Measurements from ENCODE around the gene SYCE1. TPM values are rescaled to one million over a fixed set of nuclear protein-coding genes. Genes with fewer than 3 reads are reported as not detected.
"Not testable (repeated sequence)": the region's sequence is repeated elsewhere in the genome, so short reads cannot be mapped to it uniquely, and the experiment has no call there.

Gene SYCE1
- total and polyA plus RNA-seq, 5 donors = 0.09 to 1.6 (median 0.35) TPM; not detected in 1

GRCh38 chr10:133557381-133557780 lies 8.0 kb downstream of the SYCE1 start:
- intact Hi-C loops (cut with DNase I) = no loop called here
- Histone ChIP-seq H3K4me3 (ENCODE audit: low read length) (no peak overlapping the region), H3K4me1 (ENCODE audit: control insufficient read depth, insufficient read depth, low read length) (no peaks in the 10 kb centered on the region), H3K9me3 (ENCODE audit: control insufficient read depth, low read length) (no peaks in the 10 kb centered on the region), H3K27me3 (ENCODE audit: control insufficient read depth, insufficient read depth) (no peaks in the 10 kb centered on the region), H3K27ac (ENCODE audit: low read length) (no peak overlapping the region)
- no peak for ATAC-seq
- DNase-seq = no peak
- WGBS = 39% methylated on average over 3 of the region's 3 CpGs

DNA sequence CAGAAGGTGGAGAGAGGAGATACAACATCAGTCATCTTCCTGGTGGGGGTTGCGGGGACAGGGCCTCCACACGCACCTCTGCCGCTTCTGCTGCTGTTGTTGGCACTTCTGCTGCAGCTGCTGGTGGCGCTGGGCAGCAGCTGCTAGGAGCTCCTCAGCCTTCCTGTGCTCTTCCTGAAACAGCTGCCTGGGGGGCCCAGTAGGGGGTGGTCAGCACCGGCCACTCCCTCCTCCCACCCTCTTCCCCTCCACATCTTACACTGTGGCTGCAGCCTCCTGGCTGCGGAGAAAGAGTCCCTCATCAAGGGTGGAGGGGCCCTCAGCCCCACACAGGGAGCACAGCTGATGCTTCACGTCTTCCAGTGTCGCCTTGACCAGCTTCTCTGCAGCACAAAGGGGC lies 9.9 kb downstream of the SYCE1 start:
- Histone ChIP-seq H3K9me3 (ENCODE audit: control insufficient read depth, low read length) (no peaks in the 10 kb centered on the region), H3K4me1 (ENCODE audit: control insufficient read depth, insufficient read depth, low read length) (no peaks in the 10 kb centered on the region), H3K27ac (ENCODE audit: low read length) (no peak overlapping the region), H3K27me3 (ENCODE audit: control insufficient read depth, insufficient read depth) (no peaks in the 10 kb centered on the region), H3K4me3 (ENCODE audit: low read length) (no peak overlapping the region)
- DNase-seq (no peak), ATAC-seq (no peak)
- intact Hi-C loops (cut with DNase I) = no loop called here
- 76% methylated on average over 8 of the region's 8 CpGs for WGBS

GRCh38 chr10:133554600-133554999 lies 10.8 kb downstream of the SYCE1 start:
- WGBS = 84% methylated on average over 4 of the region's 4 CpGs
- H3K4me3 ChIP-seq (ENCODE audit: low read length) = no peak overlapping the region
- ATAC-seq (no peak), DNase-seq (no peak)
- H3K27me3 ChIP-seq (ENCODE audit: control insufficient read depth, insufficient read depth) = no peaks in the 10 kb centered on the region
- no peak overlapping the region for H3K27ac ChIP-seq (ENCODE audit: low read length)
- H3K9me3 ChIP-seq (ENCODE audit: control insufficient read depth, low read length) = no peaks in the 10 kb centered on the region
- H3K4me1 ChIP-seq (ENCODE audit: control insufficient read depth, insufficient read depth, low read length) = no peaks in the 10 kb centered on the region
- intact Hi-C loops (cut with DNase I) = no loop called here

DNA sequence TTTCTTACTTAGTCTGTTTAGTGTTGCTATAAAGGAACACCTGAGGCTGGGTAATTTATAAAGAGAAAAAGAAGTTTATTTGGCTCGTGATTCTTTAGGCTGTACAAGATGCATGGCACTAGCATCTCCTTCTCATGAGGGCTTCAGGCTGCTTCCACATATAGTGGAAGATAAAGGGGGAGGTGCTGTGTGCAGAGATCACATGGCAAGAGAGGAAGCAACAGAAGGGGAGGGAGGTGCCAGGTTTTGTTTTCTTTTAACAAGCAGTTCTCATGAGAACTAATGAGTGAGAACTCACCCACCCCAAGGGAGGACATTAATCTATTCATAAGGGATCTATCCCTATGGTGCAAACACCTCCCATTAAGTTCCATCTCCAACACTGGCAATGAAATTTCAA lies 20.9 kb downstream of the SYCE1 start:
- H3K4me1 ChIP-seq (ENCODE audit: control insufficient read depth, insufficient read depth, low read length) = no peaks in the 10 kb centered on the region
- 56% methylated on average over 1 of the region's 1 CpG for WGBS
- no peak overlapping the region for H3K27ac ChIP-seq (ENCODE audit: low read length)
- intact Hi-C loops (cut with DNase I) = no loop called here
- no peak for ATAC-seq
- H3K4me3 ChIP-seq (ENCODE audit: low read length) = no peak overlapping the region
- no peaks in the 10 kb centered on the region for H3K27me3 ChIP-seq (ENCODE audit: control insufficient read depth, insufficient read depth)
- no peak for DNase-seq
- no peaks in the 10 kb centered on the region for H3K9me3 ChIP-seq (ENCODE audit: control insufficient read depth, low read length)

- ATAC-seq = not testable (repeated sequence)
- 51% methylated on average over 6 of the region's 6 CpGs for WGBS
Observed at GRCh38 chr10:133541441-133541975, 23.9 kb downstream of the SYCE1 start.

GRCh38 chr10:133537546-133538545 lies 27.5 kb downstream of the SYCE1 start:
- 54% methylated on average over 4 of the region's 4 CpGs for WGBS
- Histone ChIP-seq H3K9me3 (ENCODE audit: control insufficient read depth, low read length) (no peaks in the 10 kb centered on the region), H3K4me3 (ENCODE audit: low read length) (no peak overlapping the region), H3K27me3 (ENCODE audit: control insufficient read depth, insufficient read depth) (no peaks in the 10 kb centered on the region), H3K4me1 (ENCODE audit: control insufficient read depth, insufficient read depth, low read length) (no peaks in the 10 kb centered on the region), H3K27ac (ENCODE audit: low read length) (no peak overlapping the region)
- intact Hi-C loops (cut with DNase I) = no loop called here
- ATAC-seq (no peak), DNase-seq (no peak)

More at GRCh38 chr10:133541441-133541975, 23.9 kb downstream of the SYCE1 start:
- intact Hi-C loops (cut with DNase I); H3K4me3 ChIP-seq (ENCODE audit: low read length); DNase-seq; H3K4me1 ChIP-seq (ENCODE audit: control insufficient read depth, insufficient read depth, low read length); H3K27me3 ChIP-seq (ENCODE audit: control insufficient read depth, insufficient read depth); H3K9me3 ChIP-seq (ENCODE audit: control insufficient read depth, low read length); H3K27ac ChIP-seq (ENCODE audit: low read length): not testable (repeated sequence)

GRCh38 chr10:133536198-133536597 lies 29.2 kb downstream of the SYCE1 start:
- no peak for DNase-seq
- intact Hi-C loops (cut with DNase I) = no loop called here
- Histone ChIP-seq H3K4me3 (ENCODE audit: low read length) (no peak overlapping the region), H3K27me3 (ENCODE audit: control insufficient read depth, insufficient read depth) (no peaks in the 10 kb centered on the region), H3K9me3 (ENCODE audit: control insufficient read depth, low read length) (no peaks in the 10 kb centered on the region), H3K27ac (ENCODE audit: low read length) (no peak overlapping the region), H3K4me1 (ENCODE audit: control insufficient read depth, insufficient read depth, low read length) (no peaks in the 10 kb centered on the region)
- ATAC-seq = no peak
- WGBS = 41% methylated on average over 3 of the region's 4 CpGs

DNA sequence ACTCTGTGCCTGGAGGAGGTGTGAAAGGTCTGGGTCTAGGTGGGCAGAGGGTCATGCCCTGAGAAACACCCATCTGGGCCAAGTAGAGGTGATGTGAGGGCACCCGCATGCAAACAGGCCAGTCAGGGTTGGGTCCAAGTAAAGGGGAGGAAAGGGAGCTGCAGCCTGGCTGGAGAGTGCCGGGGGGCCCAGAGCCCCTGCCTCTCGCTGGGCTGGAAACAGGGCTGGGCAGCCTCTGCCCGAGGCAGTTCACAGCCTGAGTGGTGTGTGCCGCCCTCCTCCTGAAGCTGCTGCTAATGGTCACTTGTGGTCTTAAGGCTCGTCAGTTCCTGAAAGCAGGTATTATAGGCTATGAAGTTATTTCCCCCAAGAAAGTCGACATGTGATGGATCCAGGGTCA lies 31.0 kb downstream of the SYCE1 start:
- H3K9me3 ChIP-seq (ENCODE audit: control insufficient read depth, low read length) = no peaks in the 10 kb centered on the region
- H3K27ac ChIP-seq (ENCODE audit: low read length) = no peak overlapping the region
- WGBS = 85% methylated on average over 7 of the region's 7 CpGs
- no peak for ATAC-seq
- no peaks in the 10 kb centered on the region for H3K27me3 ChIP-seq (ENCODE audit: control insufficient read depth, insufficient read depth)
- no peak overlapping the region for H3K4me3 ChIP-seq (ENCODE audit: low read length)
- H3K4me1 ChIP-seq (ENCODE audit: control insufficient read depth, insufficient read depth, low read length) = no peaks in the 10 kb centered on the region
- DNase-seq = no peak
- intact Hi-C loops (cut with DNase I) = no loop called here

GRCh38 chr10:133532871-133533270 lies 32.5 kb downstream of the SYCE1 start:
- Histone ChIP-seq H3K4me1 (ENCODE audit: control insufficient read depth, insufficient read depth, low read length) (peaks cover 3% of the 10 kb centered on the region), H3K27me3 (ENCODE audit: control insufficient read depth, insufficient read depth) (no peaks in the 10 kb centered on the region)

DNA sequence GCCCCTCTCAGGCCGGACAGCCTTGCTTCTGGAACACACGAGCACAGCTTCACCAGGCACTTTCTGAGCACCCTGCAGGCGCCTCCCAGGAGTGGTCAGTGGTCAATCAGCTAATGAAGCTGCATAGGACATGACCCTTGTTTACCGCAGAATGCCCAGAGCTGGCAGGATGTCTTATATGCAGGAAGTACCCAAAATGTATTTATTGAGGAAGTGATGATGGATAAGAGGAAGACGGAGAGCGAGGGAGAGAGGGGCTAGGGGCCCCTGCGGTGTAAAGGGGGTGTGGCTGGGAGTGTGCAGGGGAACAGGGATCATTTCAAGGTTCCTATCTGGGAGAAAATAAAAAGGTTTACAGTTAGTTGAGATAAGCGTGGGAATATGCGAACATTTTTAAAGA lies 34.9 kb downstream of the SYCE1 start:
- DNase-seq (no peak), ATAC-seq (no peak)
- no peaks in the 10 kb centered on the region for H3K27me3 ChIP-seq (ENCODE audit: control insufficient read depth, insufficient read depth)
- intact Hi-C loops (cut with DNase I) = no loop called here
- H3K9me3 ChIP-seq (ENCODE audit: control insufficient read depth, low read length) = no peaks in the 10 kb centered on the region
- no peak overlapping the region for H3K27ac ChIP-seq (ENCODE audit: low read length)
- no peak overlapping the region for H3K4me3 ChIP-seq (ENCODE audit: low read length)
- peaks cover 3% of the 10 kb centered on the region for H3K4me1 ChIP-seq (ENCODE audit: control insufficient read depth, insufficient read depth, low read length)
- 48% methylated on average over 9 of the region's 9 CpGs for WGBS

More at GRCh38 chr10:133532871-133533270, 32.5 kb downstream of the SYCE1 start:
- WGBS = 69% methylated on average over 7 of the region's 7 CpGs
- no peak for ATAC-seq
- Histone ChIP-seq H3K27ac (ENCODE audit: low read length) (no peak overlapping the region), H3K9me3 (ENCODE audit: control insufficient read depth, low read length) (no peaks in the 10 kb centered on the region), H3K4me3 (ENCODE audit: low read length) (no peak overlapping the region)
- no peak for DNase-seq
- intact Hi-C loops (cut with DNase I) = no loop called here

GRCh38 chr10:133529576-133529946 lies 35.8 kb downstream of the SYCE1 start:
- Histone ChIP-seq H3K4me3 (ENCODE audit: low read length) (no peak overlapping the region), H3K9me3 (ENCODE audit: control insufficient read depth, low read length) (no peaks in the 10 kb centered on the region), H3K4me1 (ENCODE audit: control insufficient read depth, insufficient read depth, low read length) (peaks cover 3% of the 10 kb centered on the region), H3K27ac (ENCODE audit: low read length) (no peak overlapping the region), H3K27me3 (ENCODE audit: control insufficient read depth, insufficient read depth) (no peaks in the 10 kb centered on the region)
- intact Hi-C loops (cut with DNase I) = loop anchor here in 1 of 4 donors (10.0 kb wide), 1 partner anchor 205 kb away; no protein-coding TSS in a partner anchor
- no peak for DNase-seq
- WGBS = 6% methylated on average over 26 of the region's 26 CpGs
- no peak for ATAC-seq
